Mesenteric fat pad (tissue), 1 donor: ENCODE measurements around the gene FSD1. TPM values are rescaled to one million over a fixed set of nuclear protein-coding genes. Genes with fewer than 3 reads are reported as not detected.

ENCODE experiments used
- DNase-seq: peaks from one replicate; pipeline ENCODE4 v3.0.0-alpha.2; 2020; ENCODE audit warnings: low spot score
- total RNA-seq: library from RNA; stranded (reverse); fragmentation: NEBNext Ultra II Directional; extraction: Animal tissue kit (Norgen Biotek cat#: 25700); gene quantifications from one replicate; pipeline ENCODE4 v1.2.1, GENCODE V29; 2021
- donor health status: DM: yes; HTN: yes; CAD: no.

Gene FSD1
- total RNA-seq, 1 donor from 2014 or later, result not detected

- no peak for DNase-seq
These were observed 57.9 kb downstream of the FSD1 start for GRCh38 chr19:4362101-4362828.

GRCh38 chr19:4362831-4363545 is 58.6 kb downstream of the FSD1 start:
- DNase-seq, result no peak

- no peak for DNase-seq
These were observed 59.3 kb downstream of the FSD1 start for GRCh38 chr19:4363571-4364304.

- DNase-seq, result no peak
These were observed 60.9 kb downstream of the FSD1 start for GRCh38 chr19:4365341-4365740.

- no peak for DNase-seq
These were observed 61.6 kb downstream of the FSD1 start for GRCh38 chr19:4365791-4366665.

DNA sequence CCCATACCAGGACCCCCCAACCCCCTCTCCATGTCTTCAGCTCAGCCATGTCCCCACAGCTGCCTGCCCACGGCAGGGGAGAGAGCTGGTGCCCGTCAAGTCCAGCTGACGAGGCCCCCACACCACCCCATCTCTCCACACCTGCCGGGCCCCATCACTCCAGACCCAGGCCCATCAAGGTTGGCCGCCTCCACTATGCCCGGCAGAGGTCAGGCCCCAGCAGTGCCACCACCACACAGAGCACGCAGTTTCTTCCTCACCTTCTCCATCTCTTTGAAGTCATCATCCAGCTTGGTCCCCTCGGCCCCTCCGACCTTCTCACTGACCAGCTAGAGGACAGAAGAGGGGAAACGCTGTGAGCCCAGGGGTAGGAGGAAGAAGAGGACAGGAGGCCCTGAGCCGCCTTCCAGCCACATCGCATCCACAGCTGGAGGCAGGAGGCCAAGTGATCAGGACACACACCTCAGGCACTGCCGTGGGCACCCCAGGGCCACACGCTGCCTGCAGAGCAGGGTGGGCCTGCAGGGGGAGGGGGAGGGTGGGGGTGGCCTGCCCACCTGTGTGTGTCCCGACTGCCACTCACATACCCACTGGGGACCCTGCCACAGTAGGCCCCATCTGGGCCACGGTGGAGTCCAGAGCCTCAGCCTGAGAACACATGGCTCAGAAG is 62.4 kb downstream of the FSD1 start:
- no peak for DNase-seq

DNA sequence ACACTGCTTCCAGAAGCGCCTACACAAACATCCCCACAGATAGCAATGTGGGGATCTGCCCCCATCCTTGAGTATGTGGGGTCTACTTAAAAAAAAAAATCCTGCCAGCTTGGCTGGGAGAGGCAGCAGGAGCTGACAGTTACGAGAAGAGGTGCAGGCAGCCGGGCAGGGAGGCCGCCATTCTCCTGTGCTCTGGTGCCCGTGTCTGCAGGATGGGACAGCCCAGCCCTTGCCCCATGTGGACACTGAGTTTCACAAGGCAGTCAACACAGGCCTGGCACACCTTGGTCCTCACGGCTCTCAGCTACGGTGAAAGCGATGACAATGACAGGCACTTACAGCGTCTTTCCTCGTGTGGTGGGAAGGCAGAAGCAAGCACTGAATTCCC is 62.9 kb downstream of the FSD1 start:
- no peak for DNase-seq

DNA sequence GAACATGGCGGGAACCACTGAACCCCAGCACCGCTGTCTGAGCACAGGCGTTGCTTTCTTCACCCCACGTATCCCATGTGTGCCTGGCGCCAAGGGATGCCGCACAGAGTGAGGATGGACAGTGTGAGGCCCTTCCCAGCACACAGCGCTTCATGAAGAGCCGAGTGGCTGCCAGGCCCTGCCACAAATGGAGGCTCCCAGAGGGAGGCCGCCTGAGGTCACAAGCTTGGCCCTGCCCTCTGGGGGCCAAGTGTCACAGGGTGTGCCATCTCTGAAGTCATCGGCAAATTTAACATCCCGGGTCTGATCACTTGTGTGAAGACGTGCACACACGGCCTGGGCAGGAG is 63.4 kb downstream of the FSD1 start:
- DNase-seq, result no peak

- DNase-seq, result no peak
These were observed 63.9 kb downstream of the FSD1 start for GRCh38 chr19:4368128-4368820.

GRCh38 chr19:4369109-4369887 is 64.9 kb downstream of the FSD1 start:
- DNase-seq, result no peak

- no peak for DNase-seq
These were observed 65.5 kb downstream of the FSD1 start for GRCh38 chr19:4369888-4370260.

GRCh38 chr19:4370418-4371041 is 66.1 kb downstream of the FSD1 start:
- no peak for DNase-seq

DNA sequence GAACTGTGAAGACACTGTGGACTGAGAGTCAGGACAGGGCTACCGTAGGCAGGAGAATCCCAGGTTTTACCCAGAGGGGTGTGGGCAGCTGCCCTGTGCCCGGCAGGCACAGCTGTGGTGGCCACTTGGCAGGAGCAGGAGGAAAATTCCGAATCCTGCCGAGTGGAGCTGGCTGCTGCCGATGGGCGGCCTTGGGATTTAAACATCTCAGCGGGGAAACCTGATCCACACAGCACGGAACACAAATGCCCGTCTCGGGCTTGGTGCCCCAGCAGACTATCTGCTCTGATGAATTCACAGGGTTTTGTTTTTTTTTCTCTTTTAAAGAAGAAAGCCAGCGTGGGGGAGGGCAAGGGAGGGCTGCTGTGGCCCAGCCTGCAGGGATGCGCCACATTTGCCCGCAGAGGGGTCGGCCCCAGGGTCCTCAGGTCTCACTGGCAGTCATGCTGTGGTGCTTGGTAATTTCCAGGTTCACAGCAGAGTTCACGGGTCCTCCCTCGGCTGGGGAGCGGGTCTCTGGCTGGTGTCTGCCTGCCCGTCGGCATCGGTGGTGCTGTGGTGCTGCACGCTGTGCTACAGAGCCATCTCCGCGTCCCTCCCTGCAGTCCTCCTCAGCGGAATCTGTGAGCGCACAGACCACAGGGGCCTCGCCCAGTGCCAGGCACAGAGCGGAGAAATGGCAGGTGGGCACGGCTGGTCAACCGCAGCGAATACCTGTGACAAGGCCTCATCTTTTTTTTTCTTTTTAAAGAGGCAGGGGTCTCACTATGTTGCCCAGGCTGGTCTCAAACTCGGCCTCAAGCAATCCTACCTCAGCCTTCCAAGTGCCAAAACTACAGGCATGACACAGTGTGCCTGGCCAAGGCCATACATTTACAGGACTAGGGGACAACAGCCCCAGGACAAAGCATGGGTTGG is 67.1 kb downstream of the FSD1 start:
- no peak for DNase-seq

GRCh38 chr19:4372165-4373012 is 68.0 kb downstream of the FSD1 start:
- no peak for DNase-seq

- DNase-seq, result no peak
These were observed 68.6 kb downstream of the FSD1 start for GRCh38 chr19:4373013-4373367.
